Retinal pigment epithelial cell (primary cell): Measurements from ENCODE around the gene UROC1.

Experiments
- DNase-seq: peaks from one replicate; pipeline ENCODE4 v3.0.0-alpha.2; 2010; ENCODE audit warnings: low read depth
- H3K4me3 ChIP-seq: 2 replicates; pipeline ENCODE4 v1.5.1; 2011; ENCODE audit warnings: mild to moderate bottlenecking, low read length, control low read depth, moderate library complexity
- TF ChIP-seq, protein P1 (sequence below): conservative IDR thresholded peaks from 2 replicates; pipeline ENCODE4 v1.5.1; 2011; ENCODE audit warnings: low read depth, low read length, control low read depth, inconsistent platforms

The UROC1 gene

DNA sequence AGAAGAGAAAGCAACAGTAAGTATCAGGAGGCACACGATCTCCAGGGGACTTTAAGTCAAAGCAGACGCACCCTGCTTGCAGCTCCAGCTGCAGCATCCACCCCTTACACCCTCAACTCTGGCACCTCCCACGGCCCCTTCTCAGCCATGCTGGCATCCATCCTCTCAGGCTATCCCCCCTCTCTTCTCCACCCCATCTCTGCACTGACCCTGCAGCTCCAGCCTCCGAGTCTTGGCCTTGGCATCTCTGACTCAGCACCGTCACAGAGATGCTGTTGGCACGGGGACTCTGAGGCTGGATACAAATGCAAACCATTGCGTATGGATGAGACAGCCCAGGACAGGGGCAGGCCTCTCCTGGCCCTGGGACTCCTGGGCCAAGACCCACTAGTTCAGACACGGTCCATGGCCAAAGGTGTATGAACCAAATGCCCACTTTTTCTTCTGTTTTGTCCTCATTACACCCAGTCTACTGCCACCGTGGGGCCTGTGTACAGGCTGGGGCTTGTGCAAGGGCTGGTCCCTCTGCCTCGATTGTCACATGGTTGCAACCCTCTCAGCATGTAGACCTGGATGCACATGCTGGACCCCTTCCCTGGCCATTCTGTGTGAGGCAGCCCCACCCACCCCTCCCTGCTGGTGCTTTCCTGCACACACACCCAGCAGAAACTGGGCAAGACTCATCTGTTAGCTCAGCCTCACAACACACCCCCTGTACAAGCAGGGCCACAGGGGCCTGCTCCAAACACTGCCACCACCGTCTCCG, 23.2 kb downstream of the UROC1 start:
- no peak overlapping the region for H3K4me3 ChIP-seq
- DNase-seq, result no peak
- TF ChIP-seq, protein P1, sequence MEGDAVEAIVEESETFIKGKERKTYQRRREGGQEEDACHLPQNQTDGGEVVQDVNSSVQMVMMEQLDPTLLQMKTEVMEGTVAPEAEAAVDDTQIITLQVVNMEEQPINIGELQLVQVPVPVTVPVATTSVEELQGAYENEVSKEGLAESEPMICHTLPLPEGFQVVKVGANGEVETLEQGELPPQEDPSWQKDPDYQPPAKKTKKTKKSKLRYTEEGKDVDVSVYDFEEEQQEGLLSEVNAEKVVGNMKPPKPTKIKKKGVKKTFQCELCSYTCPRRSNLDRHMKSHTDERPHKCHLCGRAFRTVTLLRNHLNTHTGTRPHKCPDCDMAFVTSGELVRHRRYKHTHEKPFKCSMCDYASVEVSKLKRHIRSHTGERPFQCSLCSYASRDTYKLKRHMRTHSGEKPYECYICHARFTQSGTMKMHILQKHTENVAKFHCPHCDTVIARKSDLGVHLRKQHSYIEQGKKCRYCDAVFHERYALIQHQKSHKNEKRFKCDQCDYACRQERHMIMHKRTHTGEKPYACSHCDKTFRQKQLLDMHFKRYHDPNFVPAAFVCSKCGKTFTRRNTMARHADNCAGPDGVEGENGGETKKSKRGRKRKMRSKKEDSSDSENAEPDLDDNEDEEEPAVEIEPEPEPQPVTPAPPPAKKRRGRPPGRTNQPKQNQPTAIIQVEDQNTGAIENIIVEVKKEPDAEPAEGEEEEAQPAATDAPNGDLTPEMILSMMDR, result no peak

DNA sequence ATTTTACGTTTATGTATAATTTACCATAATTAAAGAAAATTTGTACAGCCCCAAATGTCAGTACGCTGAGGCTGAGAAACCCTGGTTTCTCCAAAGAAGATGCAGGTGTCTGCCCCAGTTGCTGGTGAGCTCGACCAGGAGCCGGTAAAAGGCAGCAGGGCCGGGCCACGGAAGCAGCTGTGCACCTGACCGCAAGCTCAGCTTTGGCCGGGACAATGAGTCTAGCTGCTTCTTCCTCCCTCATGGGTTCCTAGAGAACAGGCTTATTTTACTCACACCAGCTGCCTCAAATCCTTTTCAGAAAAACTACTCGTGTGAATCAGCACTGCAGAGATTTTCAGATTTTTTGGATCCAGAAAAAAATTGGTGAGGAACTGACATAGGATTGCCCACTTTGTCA, 23.8 kb downstream of the UROC1 start:
- no peak for DNase-seq
- H3K4me3 ChIP-seq, result no peak overlapping the region
- TF ChIP-seq, protein P1, result no peak

DNA sequence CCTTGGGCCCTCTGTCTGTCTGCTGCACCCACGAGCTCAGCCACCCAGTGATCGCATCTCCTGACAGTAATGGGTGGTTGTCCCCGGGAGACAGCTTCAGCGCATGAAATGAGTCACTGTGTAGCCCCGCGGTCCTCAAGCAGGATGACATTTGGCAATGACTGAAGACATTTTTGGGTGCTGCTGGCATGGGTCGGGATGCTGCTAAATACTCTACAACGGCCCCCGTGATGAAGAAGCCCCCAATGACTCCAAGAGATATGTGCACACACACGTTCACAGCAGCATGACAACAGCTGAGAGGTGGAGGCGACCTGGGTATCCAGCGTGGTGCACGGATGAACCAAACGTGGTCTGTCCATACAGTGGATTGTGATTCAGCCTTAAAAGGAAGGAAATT, 24.5 kb downstream of the UROC1 start:
- H3K4me3 ChIP-seq, result no peak overlapping the region
- DNase-seq, result no peak
- TF ChIP-seq, protein P1, result no peak

DNA sequence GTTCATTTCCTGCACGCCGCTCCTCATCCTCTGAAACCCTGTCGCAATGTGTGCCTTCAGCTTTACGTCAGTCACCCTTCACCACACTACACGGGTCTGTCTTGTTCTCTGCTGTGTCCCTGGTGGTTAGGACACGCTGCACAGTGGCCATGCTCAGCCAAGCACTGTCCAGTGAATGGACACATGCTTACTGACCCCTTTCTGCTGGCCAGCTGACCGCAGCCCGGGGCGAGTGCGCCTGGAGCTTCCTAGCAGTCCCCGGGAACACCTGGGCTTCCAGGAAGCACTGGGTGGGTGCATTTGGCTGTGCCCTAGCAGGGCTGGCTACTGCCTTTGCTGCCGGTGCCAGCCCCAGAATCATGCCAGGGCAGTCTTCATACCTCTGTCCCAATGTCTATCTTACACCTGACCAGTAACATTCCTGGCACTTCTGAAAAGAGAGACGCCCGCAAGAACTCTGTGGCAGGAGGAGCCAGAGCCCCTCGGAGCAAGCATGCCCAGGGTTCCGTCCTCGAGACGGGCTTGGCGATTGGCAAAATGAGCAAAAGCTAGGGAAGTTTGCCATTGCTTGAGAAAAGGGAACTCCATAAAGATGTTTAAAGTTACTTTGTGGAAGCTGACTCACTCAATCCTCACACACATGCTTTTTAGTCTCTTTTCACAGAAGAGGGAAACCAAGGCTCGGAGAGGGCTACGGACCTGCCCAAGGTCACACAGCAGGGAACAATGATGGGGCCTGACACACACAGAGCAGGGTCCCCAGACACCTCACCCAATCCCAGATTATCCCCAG, 26.2 kb downstream of the UROC1 start:
- no peak for DNase-seq
- no peak overlapping the region for H3K4me3 ChIP-seq
- TF ChIP-seq, protein P1, result no peak

DNA sequence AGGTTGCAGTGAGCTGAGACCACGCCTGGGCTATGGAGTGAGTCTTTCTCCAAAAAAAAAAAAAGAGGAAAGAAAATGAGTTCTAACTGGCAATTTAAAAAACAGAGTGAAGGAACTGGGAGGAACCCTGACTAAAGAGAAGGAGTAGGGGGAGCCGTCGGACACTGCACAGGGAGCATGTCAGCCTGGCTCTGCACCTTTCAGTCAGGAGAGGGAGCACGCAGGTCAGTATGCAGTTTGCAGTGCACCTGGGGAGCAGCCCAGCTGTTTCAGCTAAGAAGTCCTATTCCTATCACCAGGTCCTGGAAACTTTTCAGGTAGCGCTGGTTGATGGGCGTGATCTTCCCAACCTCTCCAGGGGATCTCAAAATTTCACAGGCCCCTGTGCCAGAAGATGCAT, 27.0 kb downstream of the UROC1 start:
- H3K4me3 ChIP-seq, result no peak overlapping the region
- no peak for DNase-seq
- TF ChIP-seq, protein P1, result no peak

DNA sequence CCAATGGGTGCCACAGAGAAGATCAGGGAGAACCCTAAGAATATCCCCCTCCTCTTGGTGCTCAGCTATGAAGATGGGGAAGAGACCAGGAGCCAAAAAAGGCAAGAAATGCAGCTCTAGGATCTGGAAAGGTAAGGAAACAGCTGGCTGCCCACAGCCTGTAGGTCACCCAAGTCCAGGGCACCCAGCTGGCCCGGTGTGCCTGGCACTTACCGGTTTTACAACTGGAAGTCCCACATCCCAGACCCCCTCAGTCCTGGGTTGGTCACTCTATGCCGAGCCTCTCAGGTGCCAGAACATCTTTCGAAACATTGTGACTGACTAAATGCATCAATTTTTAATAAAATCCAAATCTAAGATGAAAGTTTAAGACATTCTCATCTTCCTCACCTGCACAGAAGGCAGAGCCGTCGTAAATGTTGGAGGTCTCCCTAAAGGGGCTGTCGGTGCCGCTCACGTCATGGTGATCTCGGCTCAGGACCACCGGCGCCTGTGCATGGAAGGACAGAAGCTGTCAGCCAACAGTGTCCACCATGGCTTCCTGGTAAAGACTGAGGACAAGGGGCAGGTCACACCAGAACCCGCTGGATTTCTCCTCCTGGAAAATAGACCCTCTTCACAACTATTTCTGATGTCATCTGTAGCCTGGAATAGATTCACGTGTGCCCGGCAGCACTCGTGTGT, 28.5 kb downstream of the UROC1 start:
- TF ChIP-seq, protein P1, result no peak
- no peak overlapping the region for H3K4me3 ChIP-seq
- DNase-seq, result no peak
